Measurements from ENCODE around the gene ACBD7.

Gene ACBD7

DNA sequence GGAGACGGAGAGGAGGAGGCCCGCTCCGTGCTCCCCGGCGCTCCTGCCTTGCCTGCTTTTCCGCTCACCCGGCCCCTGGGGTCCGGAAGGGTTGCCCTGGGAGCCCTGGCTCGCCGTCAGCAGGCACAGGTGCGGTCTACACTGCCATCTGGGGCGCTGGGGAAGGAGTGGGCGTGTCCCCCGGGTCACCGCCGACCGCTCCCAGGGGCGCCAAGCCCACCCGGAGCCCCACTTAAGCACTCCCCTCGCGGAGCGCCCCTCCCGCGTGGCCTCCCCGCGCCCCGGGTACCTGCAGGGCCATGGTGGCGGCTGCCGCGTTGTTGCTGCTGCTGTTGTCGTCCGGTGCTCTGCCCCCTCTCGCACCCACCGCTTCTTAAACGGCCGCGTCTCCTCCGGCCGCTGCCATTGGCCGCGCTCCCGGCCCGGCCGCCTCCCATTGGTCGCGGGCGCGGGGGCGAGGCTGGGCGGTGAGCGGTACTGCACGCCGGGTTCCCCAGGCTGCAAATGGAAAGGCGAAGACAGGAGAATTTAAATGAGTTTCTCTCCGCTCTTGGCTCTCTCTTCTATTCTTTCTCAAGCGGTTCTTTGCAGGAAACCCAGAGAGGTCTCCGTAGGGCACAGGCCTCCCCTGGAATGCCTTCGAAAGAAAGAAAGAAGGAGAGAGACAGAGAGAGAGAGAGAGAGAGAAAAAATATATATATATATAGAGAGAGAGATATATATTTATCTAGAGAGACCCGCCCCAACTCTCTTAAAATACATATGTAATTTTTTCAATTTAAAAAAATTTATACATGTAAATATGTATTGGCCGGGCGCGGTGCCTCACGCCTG, at the start of gene ACBD7:
ACBD7 (minus strand) TSS at position 349 of the 834 bp plus-strand sequence; CDS start at position 301, 48 bp downstream.
- DNase-seq (ENCODE audit: low spot score) = peak; percentile 45

DNA sequence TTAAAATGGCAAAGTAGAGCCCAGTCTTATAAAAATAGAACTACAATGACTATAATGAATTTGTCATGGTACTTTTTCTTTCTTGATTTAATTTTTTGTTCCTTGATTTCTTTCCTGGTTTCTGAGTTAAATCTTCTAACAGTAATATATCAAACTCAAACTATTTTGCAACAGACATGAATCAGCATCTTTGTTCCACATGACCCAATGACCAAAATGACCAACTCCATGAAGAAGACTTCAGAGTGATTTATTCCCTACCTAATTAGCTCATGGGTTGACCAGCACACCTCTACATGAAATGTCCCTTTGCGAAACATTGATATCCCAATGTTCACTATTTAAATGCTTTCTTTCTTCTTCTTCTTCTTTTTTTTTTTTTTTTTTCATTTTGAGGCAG, 49.1 kb upstream of the ACBD7 start:
- DNase-seq (ENCODE audit: low spot score) = no peak

DNA sequence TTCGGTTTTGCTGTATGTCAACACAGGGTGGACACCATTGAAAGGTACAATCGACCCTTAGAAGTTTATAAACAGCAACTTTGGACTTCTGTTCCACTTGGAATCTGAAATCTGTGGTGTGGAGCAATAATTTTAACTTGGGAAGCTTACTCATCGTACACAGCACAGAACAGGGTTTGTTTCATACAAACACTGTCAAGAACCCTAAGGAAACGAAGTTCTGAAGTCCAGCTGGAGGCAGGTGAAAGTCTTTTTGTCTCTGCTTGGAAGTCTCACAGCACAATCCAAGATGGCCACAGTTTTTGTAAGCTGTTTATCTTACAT, 48.4 kb upstream of the ACBD7 start:
- no peak for DNase-seq (ENCODE audit: low spot score)

DNA sequence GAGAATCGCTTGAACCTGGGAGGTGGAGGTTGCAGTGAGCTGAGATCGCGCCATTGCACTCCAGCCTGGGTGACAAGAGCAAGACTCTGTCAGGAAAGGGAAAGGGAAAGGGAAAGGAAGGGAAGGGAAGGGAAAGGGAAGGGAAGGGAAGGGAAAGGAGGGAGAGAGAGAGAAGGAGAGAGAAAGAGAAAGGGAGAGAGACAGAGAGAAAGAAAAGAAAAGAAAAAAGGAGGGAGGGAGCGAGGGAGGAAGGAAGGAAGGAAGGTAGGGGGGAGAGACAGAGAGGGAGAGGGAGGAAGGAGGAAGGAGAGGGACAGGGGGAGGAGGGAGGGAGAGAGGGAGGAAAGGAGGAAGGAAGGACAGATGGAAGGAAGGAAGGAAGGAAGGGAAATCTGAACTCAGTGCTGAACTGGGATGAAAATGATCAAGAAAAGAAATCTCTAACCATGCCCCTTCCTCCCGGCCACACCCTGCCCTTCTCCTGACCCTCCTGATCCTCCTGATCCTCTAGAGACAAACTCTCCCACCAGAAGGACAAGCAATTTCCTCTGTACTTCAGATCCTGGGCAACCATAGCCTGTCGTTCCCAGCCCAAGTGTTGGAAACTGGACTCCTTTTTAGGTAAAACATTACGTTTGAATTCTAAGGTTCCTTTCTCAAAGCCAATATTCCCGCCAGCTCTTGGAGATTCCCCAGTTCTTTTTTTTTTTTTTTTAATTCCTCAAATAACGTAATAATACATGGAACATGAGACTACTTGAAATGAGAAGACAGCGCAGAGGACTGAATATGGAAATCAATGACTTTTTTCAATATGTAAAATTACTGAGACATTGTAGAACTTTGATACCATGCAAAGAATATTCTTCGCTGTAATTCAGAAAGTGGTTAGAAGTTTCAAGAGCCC, 47.8 kb upstream of the ACBD7 start:
- DNase-seq (ENCODE audit: low spot score) = no peak

DNA sequence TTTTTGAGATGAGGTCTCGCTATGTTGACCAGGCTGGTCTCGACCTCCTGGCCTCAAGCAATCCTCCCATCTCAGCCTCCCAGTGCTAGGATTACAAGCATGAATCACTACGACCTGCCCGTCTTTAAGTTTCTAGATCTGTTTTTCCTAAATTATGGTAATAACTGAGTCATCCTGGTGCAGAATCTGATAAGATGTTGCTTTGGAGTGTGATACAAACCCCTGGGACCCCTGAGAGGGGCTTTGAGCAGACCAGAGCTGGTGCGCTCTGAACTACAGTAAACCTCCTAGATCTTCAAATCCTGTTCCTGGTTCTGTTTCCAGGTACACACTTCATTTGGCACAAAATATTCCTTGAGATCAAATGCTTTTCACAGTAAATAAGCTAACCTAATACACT, 42.8 kb upstream of the ACBD7 start:
- no peak for DNase-seq (ENCODE audit: low spot score)

DNA sequence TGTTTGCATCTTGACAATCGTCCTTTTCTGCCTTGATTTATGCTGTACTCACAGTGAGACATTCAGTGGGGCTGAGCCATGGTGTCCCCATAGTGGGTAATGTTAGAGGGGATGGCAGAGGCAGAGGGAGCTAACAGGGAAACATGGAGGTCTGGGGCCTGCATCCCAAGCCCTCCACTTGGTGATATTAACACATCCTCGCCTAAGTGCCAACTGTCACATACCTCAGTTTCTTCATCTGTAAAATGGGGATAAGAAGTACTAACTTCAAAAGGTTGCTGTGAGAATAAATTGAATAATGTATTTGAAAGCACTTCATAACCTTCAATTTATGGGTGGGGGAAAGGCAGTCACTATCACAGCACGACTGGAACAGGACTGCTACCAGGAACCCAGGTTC, 36.3 kb upstream of the ACBD7 start:
- no peak for DNase-seq (ENCODE audit: low spot score)

DNA sequence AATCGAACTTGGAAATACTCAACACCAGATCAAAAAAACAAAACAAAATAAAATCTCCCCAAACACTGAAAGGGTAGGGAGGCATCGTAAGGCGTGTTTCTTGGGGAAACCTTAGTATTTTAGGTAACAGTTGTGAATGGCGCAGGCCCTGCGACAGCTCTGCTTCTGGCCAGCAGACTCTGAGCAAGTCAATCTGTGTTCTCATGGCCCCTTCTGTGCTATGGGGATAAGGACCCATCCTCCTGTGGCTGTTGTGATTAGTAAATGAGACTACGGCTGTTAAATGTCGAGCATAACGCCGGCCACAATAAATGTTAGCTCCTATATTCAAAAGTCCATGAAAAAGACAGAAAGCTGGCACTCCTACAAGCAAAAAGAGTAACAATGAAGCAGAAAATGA, 35.6 kb upstream of the ACBD7 start:
- no peak for DNase-seq (ENCODE audit: low spot score)

DNA sequence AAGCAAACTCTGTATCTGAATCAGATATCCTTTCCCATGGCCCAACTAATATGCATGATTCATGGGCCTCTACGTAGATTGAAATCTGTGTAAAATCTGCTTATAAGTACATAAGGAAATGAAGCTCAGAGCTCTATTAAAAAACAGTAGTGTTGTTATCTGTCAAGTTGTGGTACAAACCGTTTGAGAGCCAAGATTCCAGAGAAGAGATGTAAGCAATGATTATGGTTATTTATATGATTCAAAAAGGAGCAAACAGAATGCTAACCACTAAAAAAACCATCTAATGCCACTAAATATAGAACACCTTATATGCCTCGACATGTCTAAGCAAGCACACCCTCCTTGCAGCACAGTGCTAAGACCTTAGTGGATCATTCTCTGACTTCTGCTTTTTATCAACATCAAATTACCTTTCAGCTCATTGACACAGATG, 35.2 kb upstream of the ACBD7 start:
- no peak for DNase-seq (ENCODE audit: low spot score)

DNA sequence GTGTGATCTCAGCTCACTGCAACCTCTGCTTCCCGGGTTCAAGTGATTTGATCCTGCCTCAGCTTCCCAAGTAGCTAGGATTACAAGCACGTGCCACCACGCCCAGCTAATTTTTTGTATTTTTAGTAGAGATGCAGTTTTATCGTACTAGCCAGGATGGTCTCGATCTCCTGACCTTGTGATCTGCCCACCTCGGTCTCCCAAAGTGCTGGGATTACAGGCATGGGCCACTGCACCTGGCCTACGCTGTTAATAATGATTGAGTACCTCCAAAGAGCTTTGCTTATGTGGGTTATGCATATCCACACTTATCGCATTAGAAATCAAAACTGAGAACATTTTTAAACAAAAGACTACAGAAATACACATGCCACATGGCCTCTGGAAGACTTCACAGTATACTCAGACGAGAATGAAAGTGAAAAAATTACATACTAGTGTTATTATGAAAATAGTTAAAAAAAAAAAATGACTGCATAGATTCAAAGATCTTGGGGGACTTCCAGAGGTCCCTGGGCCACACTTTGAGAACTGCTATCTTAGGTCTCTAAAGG, 34.0 kb upstream of the ACBD7 start:
- no peak for DNase-seq (ENCODE audit: low spot score)

DNA sequence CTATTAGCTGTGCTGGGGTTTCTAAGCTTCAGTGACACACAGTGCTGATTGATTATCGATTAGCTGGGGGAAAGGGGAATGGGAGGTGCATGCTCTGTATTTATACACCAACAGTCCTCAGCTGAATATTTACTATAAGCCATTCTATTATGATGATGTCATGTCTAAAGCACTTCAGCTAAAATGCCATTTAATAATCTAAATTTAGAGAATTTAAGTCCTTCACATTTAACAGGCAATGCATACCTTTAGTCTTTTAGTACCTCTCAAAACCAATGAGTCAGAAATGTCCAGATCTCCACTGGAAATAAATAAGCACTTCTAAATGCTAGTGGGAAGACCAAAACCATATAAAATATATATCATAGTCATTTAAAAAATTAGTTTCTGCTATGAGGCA, 33.1 kb upstream of the ACBD7 start:
- DNase-seq (ENCODE audit: low spot score) = no peak

DNA sequence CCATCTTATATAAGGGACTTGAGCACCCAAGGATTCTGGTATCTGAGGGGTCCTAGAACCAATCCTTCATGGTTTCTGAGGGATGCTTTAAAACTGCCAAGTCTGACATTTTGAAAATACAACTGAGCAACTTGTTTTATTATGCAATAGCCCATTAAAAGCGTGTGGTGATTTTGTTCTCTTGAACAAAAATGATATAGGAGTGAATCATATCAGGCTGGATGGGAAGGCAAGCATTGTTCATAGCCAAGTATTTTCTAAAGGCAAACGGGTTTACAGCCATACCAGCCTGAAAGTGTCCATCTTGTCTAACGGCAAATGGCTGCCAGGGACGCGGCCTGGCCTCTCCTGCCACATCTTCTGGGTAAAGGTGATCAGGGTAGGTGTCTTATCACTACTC, 31.9 kb upstream of the ACBD7 start:
- no peak for DNase-seq (ENCODE audit: low spot score)

DNA sequence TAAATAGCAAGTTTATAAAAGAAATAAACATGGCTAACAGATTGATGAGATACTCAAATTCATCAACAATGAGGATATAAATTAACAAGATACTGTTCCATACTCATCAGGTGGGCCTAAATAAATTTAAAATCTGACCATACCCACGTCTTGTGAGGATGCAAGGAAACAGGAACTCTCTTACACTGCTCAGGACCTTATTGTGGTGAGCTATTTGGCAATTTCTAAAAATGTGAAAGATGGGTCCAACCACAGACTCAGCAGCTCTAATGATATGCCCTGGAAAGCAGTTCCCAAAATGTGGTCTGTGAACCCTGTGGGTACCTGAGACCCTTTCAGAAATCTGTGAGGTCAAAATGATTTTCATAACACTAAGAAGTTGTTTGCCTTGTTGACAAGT, 30.0 kb upstream of the ACBD7 start:
- DNase-seq (ENCODE audit: low spot score) = no peak

DNA sequence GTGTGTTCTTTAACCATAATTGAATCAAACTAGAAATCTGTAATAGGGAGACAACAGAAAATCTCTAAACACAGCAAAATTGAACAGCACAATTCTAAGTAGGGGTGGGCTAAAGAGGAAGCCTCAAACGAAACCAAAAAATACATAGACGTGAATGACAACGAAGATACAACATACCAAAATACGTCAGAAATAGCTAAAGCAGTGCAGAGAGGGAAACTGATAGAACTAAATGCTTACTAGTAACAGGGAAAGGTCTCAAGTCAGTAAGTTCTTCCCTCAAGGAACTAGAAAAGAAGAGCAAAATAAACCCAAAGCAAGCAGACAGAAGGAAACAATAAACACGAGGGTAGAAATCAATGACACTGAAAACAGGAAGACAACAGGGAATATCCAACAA, 27.6 kb upstream of the ACBD7 start:
- no peak for DNase-seq (ENCODE audit: low spot score)

DNA sequence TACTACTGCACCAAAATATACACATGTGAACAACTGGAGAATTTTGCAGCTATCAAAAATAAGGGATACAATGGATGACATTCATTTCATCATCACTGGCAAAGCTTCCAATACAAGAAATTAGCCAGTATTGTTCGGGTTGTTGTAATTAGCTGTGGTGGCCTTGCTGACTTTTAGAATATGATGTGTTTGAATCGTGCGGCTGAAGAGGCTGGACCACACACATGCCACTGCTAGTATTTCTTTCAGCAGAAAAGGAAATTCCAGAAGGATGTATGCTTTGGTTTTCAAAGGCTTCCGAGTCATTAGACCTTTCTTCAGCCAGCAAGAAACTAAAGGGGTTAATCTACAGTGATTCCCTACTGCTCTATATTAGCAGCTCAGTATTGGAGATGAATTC, 25.2 kb upstream of the ACBD7 start:
- DNase-seq (ENCODE audit: low spot score) = no peak

DNA sequence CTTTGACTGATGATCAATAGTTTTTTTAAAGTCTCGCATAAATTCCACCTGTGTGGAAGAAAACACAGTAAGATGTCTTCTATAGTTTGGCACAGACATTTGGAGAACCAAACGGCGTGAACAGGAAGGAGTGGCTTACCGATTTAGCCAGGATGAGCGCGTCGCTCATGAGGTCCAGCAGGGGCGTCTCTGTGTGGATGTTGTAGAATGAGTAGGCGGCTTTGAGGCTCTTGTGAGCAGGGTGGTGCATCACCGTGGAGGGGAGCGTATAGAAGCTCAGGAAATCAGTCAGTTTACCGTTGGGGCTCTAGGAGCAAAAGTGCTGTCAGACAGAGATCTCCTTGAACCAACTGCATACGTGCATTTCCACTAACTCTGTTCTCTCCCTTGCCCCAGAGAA, 24.1 kb upstream of the ACBD7 start:
- DNase-seq (ENCODE audit: low spot score) = no peak

DNA sequence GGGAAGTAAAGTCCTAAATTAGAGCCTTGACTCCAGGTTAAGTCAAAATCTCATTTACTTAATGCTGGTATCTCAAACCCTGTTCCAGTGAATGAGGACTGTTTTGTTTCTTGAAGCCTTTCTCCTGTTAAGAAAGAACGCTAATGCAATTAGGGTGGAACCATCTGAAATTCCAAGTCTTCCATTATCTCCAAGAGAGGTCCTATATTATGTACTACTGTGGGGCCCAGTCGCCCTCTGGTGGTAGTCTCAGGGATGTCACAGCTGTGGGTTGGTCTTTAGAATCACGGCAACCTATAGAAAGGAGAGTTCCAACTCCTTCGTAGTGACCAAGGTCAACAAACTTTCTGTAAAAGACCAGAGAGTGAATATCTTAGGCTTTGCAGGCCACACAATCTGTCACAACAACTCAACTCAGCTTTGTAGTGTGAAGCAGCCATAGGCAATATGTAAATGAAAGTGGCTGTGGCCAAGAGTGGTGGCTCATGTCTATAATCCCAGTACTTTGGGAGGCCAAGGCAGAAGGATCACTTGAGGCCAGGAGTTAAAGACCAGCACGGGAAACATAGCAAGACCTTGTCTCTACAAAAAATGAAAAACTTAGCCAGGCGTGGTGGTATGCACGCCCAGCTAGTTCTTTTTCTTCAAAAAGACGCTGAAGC, 17.9 kb upstream of the ACBD7 start:
- DNase-seq (ENCODE audit: low spot score) = peak; percentile 70

DNA sequence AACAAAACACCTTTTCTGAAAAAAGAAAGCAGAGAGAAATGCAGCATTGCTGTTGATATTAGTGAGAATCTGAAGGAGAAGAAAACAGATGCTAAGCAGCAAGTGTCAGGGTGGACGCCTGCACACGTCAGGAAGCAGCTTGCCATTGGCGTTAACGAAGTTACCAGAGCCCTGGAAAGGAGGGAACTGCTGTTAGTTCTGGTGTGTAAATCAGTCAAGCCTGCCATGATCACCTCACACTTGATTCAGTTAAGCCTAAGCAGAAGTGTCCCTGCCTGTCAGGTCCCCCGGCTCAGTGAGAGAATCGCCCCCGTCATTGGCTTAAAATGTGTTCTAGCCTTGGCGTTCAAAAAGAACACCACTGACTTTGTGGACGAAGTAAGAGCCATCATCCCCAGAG, 14.9 kb upstream of the ACBD7 start:
- no peak for DNase-seq (ENCODE audit: low spot score)

DNA sequence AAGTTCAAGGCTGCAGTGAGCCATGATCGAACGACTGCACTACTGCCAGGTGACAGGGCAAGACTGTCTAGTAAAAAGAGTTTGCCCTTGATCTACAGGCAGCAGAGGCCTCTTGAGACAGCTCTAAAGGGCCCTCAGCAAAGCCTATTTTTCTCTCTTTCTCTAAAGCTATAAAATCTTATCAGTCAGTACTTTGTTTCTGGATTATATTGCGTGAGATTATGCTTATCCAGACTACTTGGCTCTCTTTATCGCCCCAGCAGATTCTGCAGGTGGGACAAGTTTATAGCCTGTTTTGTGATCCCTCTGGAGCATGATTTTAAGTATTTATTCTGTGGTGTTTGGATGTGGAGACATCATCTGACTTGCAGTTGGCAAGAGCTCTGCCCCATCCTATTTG, 11.3 kb upstream of the ACBD7 start:
- no peak for DNase-seq (ENCODE audit: low spot score)

DNA sequence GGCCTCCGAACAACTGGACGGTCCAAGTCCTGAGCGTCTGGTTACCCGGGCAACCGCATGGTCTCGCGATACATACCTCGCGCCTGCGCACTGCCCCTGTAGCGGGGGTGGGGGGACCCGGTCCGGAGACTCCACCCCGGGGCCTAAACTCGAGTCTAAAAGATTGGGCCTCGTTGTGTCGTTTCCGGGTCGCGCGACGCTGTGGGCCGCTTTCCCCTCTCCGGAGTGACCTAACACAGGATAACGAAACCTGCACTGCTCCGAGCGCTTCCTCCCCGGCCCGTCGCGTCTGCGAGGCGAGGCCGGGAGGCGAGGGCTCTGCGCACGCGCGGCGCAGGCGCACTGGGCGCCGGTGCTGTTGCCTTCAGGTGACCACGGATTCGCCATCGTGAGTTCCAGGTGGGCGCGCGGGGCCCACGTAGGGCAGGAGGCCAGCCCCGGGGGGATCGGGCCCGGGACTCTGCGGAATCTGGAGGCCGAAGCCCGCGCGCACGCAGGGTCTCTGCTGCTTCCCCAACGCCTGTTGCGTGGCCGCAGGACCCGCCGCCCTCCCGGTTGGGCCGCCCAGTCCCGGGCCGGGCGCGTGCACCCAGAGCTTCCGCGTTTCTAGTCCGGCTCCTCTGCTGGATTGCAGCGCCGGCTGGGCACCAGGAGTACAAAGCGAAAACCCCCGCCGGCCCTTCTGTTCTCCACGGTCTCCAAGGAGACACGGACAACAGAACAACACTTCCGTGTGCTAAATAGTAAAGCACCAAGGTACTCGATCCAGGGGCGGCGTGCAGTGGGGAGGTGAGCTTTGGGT, 8.6 kb upstream of the ACBD7 start, which contains the start of gene RPP38:
RPP38 (plus strand) TSS at position 345 of the 802 bp plus-strand sequence. CDS start 5,960 bp downstream, outside the sequence.
- DNase-seq (ENCODE audit: low spot score) = peak; percentile 95

DNA sequence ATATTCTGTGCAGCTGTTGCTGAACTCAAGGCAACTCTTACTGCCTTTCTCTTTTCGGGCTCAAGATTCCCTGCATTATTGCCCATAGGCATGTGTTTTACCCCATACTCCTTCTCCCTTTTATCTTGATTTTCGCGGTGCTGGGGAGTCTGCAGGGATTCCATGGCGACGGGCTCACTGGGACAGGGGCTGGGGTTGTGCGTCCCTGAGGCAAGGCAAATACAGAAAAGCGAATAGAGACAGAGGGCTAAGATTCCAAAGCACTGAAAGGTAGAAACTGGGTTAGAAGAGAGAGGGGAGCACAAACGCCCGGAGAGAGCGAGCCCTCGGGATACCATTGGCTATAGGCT, 8.1 kb upstream of the ACBD7 start:
- DNase-seq (ENCODE audit: low spot score) = no peak

DNA sequence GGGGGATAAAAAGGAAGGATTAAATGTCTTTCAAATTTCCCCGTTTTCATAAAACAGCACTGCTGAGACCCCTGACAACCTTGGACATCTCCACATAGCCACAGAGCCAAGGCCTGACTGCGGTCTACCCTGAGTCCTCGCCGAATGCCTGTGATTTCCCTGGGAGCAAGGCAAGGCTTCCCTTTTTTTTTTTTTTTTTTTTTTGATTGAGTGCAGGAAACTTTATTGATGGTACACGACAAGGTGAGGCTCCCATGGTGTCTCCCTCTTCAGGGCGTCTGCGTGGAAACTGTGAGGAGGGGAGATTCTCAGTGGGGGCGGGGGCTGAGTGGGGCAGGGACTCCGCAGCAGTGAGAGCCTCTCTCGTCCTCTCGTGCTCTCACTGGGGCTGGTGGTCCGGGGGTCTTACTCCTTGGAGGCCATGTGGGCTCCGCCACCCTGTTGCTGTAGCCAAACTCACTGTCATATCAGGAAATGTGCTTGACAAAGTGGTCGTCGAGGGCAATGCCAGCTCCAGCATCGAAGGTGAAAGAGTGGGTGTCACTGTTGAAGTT, 4.4 kb upstream of the ACBD7 start:
- DNase-seq (ENCODE audit: low spot score) = no peak
